Sigmoid colon (tissue), 7 donors: ENCODE data around the gene PRKN. TPM values are rescaled to one million over a fixed set of nuclear protein-coding genes. Genes with fewer than 3 reads are reported as not detected.

ENCODE experiments used
- DNase-seq: peaks from one replicate; pipeline ENCODE4 v3.0.0-alpha.2; 2019
- H3K27ac ChIP-seq, 4 donors: fragments of 200-600 bp; sonication (generic); one replicate each; pipeline ENCODE4 v1.5.1; 2016 to 2019; ENCODE audit warnings: mild to moderate bottlenecking in 1 of 4
- H3K27me3 ChIP-seq, 3 donors: fragments of 200-600 bp; sonication (generic); one replicate each; pipeline ENCODE4 v1.5.1; 2019; ENCODE audit warnings: mild to moderate bottlenecking in 1 of 3
- H3K36me3 ChIP-seq, 4 donors: fragments of 200-600 bp; sonication (generic); one replicate each; pipeline ENCODE4 v1.5.1; 2016 to 2019
- H3K4me1 ChIP-seq, 4 donors: fragments of 200-600 bp; sonication (generic); one replicate each; pipeline ENCODE4 v1.5.1; 2017 to 2019
- H3K4me3 ChIP-seq, 4 donors: fragments of 200-600 bp; sonication (generic); one replicate each; pipeline ENCODE4 v1.5.1; 2017 to 2019; ENCODE audit warnings: mild to moderate bottlenecking in 2 of 4, moderate library complexity in 1 of 4
- H3K9me3 ChIP-seq, 4 donors: fragments of 200-600 bp in 3 of 4; sonication (generic) in 3 of 4; one replicate each; pipeline versions ENCODE4 v1.5.1 to v1.6.1; 2013 to 2019
- EP300 ChIP-seq, 4 donors: sonication (generic); formaldehyde crosslinking; IDR thresholded peaks; one replicate each; pipeline ENCODE4 v1.6.1; 2017; ENCODE audit warnings: antibody characterized with exemption in 4 of 4
- POLR2A ChIP-seq, 2 donors: fragments of 450-650 bp; IDR thresholded peaks; one replicate each; pipeline ENCODE4 v1.6.1; 2016; ENCODE audit warnings: antibody characterized with exemption in 2 of 2, mild to moderate bottlenecking in 2 of 2, moderate library complexity in 2 of 2
- POLR2AphosphoS5 ChIP-seq, 4 donors: sonication (generic); formaldehyde crosslinking; IDR thresholded peaks; one replicate each; pipeline ENCODE4 v1.6.1; 2017; ENCODE audit warnings: antibody characterized with exemption in 4 of 4
- WGBS, 2 donors: extraction: QIAGEN DNeasy Blood & Tissue Kit; methylation state at CpG; one replicate each; pipeline ENCODE4 v1.1.7; 2013; 5-methylcytosine and 5-hydroxymethylcytosine counted together
- intact Hi-C: fragments of 100-400 bp; cut with DNase I; formaldehyde crosslinking; loops from one replicate; pipeline ENCODE4 v1.15.1; 2023
- polyA plus RNA-seq, 3 donors: library from polyadenylated mRNA; stranded (reverse); fragments of 200-250 nt; gene quantifications; one replicate each; pipeline ENCODE4 v1.2.3, GENCODE V29; 2013
- total RNA-seq, 4 donors: library from RNA; depleted of rRNA; stranded (reverse); fragments of >200 nt; gene quantifications; one replicate each; pipeline ENCODE4 v1.1.0, GENCODE V29; 2016
- TF ChIP-seq, protein P1 (sequence below), 4 experiments: fragments of 450-650 bp in 3 of 4; fragments of 200-600 bp in 1 of 4; IDR thresholded peaks; one replicate each; pipeline ENCODE4 v1.5.1; 2016 to 2019; ENCODE audit warnings: antibody characterized with exemption in 4 of 4, mild to moderate bottlenecking in 3 of 4, moderate library complexity in 2 of 4
- donor health status: healthy with polysubstance abuse.
- donor health status: Bipolar disorder and iron deficiency.
- donor health status: healthy.

Gene PRKN
- total and polyA plus RNA-seq, 7 donors = 0.38 to 173 (median 9.7) TPM

DNA sequence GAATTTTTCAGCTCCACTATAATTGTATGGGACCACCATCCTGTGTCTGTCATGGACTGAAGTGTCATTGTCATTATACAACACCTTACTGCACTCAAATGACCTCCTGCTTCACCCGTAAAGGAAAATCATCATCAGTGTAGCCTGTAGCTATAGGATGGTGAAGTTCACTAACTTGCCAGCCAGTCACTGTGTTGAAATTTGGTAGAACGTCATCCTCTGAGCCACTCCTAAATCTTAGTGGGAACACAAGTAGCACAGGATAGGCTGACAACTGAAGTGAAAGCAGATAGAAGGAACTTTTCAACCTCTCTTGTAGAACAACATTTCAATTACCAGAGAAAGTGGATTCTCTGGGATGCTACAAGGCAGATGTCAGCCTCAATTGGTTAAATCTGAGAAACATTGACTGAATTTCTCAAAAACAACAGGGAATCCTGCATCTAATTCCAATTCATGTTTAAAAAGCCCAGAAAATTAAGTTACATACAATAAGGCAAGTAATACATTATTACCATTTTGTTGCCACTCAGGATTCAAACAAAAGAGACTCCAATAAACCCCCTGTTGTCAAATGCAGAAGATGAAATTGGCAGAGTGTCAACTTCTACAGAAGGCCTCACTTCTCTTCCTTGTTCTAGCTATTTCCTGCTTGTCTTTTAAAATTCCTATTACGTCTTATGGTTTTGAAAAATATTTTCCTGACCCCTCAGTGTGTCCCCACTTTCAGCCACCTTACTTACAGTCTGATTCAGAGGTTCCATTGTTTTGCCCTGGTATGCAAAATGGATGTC is 805.8 kb downstream of the PRKN start:
- H3K27me3 ChIP-seq = no peaks in the 10 kb centered on the region

DNA sequence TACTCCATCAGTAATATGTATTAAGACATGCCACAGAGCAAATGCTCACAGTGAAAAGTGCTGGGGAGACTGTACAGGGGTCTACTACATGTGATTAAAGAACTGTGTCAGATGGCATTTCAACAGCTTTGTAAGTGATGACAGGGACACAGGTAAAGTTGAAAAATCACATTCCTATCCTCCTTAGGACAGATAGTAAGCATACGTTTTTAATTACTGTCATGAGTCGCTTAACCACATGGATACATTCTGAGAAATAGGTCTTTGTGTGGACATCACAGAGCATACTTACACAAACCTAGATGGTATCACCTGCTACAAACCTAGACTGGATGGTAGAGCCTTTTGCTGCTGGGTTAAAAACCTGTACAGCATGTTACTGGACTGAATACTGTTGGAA is 807.9 kb downstream of the PRKN start:
- TF ChIP-seq EP300 (IDR thresholded peaks at IDR 0.05) (no peak), POLR2A (IDR thresholded peaks at IDR 0.05) (no peak), POLR2AphosphoS5 (IDR thresholded peaks at IDR 0.05) (no peak)
- TF ChIP-seq, protein P1, sequence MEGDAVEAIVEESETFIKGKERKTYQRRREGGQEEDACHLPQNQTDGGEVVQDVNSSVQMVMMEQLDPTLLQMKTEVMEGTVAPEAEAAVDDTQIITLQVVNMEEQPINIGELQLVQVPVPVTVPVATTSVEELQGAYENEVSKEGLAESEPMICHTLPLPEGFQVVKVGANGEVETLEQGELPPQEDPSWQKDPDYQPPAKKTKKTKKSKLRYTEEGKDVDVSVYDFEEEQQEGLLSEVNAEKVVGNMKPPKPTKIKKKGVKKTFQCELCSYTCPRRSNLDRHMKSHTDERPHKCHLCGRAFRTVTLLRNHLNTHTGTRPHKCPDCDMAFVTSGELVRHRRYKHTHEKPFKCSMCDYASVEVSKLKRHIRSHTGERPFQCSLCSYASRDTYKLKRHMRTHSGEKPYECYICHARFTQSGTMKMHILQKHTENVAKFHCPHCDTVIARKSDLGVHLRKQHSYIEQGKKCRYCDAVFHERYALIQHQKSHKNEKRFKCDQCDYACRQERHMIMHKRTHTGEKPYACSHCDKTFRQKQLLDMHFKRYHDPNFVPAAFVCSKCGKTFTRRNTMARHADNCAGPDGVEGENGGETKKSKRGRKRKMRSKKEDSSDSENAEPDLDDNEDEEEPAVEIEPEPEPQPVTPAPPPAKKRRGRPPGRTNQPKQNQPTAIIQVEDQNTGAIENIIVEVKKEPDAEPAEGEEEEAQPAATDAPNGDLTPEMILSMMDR (IDR thresholded peaks at IDR 0.05) = no peak
- Histone ChIP-seq H3K4me1 (no peaks in the 10 kb centered on the region), H3K27ac (no peak overlapping the region), H3K4me3 (no peak overlapping the region), H3K36me3 (no peaks in the 10 kb centered on the region), H3K27me3 (no peaks in the 10 kb centered on the region), H3K9me3 (no peaks in the 10 kb centered on the region)
- intact Hi-C loops = no loop called here
- DNase-seq = no peak
- 58 to 67% methylated on average over 2 of the region's 2 CpGs for WGBS, 2 donors

More for the DNA sequence above, 805.8 kb downstream of the PRKN start:
- Histone ChIP-seq H3K4me1 (no peaks in the 10 kb centered on the region), H3K36me3 (no peaks in the 10 kb centered on the region), H3K27ac (no peak overlapping the region), H3K4me3 (no peak overlapping the region), H3K9me3 (no peaks in the 10 kb centered on the region)
- TF ChIP-seq POLR2A (IDR thresholded peaks at IDR 0.05) (no peak), POLR2AphosphoS5 (IDR thresholded peaks at IDR 0.05) (no peak), EP300 (IDR thresholded peaks at IDR 0.05) (no peak)
- TF ChIP-seq, protein P1 (IDR thresholded peaks at IDR 0.05) = no peak
- intact Hi-C loops = no loop called here
- 56 to 60% methylated on average over 3 of the region's 3 CpGs for WGBS, 2 donors
- no peak for DNase-seq

DNA sequence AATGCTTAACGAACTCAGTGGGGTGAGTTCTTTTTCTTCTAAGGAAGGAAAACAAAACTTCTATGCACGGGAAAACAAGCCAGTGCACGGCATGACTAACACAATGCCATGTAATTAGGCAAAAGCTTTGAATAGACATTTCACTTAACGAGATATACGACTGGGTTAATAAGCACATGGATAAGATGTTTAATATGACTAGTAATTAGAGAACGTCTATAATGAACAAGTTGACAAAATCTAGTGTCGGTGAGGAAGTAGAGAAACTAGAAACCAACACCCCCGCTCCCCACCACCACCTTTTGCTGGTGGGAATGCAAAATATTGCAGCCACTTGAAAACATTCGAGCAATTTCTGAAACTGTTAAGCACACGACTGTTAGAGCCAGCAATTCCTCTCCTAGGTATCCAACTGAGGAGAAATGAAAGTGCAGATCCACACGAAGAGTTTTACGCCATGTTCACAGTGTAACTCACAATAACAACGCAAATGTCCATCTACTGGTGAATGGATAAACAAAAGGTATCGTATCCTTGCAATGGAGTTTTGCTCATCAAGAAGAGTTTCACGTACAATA is 808.8 kb downstream of the PRKN start:
- Histone ChIP-seq H3K9me3 (no peaks in the 10 kb centered on the region), H3K4me3 (no peak overlapping the region), H3K27ac (no peak overlapping the region), H3K36me3 (no peaks in the 10 kb centered on the region), H3K27me3 (no peaks in the 10 kb centered on the region), H3K4me1 (no peaks in the 10 kb centered on the region)
- intact Hi-C loops = no loop called here
- no peak for DNase-seq
- TF ChIP-seq, protein P1 (IDR thresholded peaks at IDR 0.05) = no peak
- TF ChIP-seq POLR2A (IDR thresholded peaks at IDR 0.05) = no peak
- no peak for TF ChIP-seq POLR2AphosphoS5 (IDR thresholded peaks at IDR 0.05)
- no peak for TF ChIP-seq EP300 (IDR thresholded peaks at IDR 0.05)
- WGBS, 2 donors = 88 to 89% methylated on average over 15 of the region's 15 CpGs

DNA sequence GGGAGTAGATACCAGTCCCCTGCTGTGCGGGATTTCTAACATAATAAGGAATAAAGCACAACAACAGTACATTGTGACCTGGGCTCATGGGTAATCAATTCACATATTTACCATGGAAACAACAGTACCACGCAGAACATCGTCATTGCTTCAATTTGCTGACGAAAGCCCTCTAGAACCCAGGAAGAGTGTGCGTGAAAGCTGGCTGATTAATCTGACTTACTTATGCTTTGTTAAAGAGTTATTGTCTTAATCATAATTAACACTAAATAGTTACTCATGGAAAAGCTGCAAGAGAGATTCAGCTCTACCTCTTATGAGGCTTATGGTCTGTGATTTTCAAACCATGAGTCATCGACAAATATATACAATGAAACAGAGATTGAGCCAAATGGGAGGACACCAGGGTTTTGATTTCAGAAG is 809.4 kb downstream of the PRKN start:
- Histone ChIP-seq H3K9me3 (no peaks in the 10 kb centered on the region), H3K36me3 (no peaks in the 10 kb centered on the region), H3K27me3 (no peaks in the 10 kb centered on the region), H3K27ac (no peak overlapping the region), H3K4me1 (no peaks in the 10 kb centered on the region), H3K4me3 (no peak overlapping the region)
- 88% methylated on average over 6 of the region's 6 CpGs for WGBS, 2 donors
- intact Hi-C loops = no loop called here
- no peak for DNase-seq
- TF ChIP-seq POLR2A (IDR thresholded peaks at IDR 0.05) (no peak), POLR2AphosphoS5 (IDR thresholded peaks at IDR 0.05) (no peak), EP300 (IDR thresholded peaks at IDR 0.05) (no peak)
- TF ChIP-seq, protein P1 (IDR thresholded peaks at IDR 0.05) = no peak
